ENCODE results near the gene DHRS1.

DHRS1 gene

DNA sequence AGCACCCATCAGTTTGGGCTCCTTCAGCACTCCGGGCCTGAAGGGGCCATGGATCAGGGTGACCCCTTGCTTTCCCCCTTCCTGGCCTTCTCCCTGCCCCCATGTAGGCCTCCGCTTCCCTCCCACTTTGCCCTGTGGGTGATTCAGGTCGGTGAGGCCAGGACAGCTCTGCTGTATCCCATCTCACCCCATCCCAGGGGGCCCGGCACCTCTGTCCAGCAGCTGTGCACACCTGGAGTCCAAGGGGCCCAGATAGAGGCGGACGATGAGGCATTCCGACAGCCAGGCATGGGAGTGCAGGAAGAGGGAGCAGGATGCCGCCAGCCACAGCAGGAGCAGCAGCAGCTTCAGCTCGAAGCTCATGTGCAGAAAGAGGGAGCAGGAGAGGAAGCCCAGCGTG lies 23.1 kb upstream of the DHRS1 start:
- Histone ChIP-seq H3K4me3 (no peak overlapping the region), H3K36me3 (replicated peaks) (no peaks in the 10 kb centered on the region), H3K27me3 (ENCODE audit: low read depth) (0 out of 2 replicates have a peak, but pooled peaks cover 2% of the 10 kb centered on the region), H3K4me1 (no peaks in the 10 kb centered on the region), H3K9me3 (no peaks in the 10 kb centered on the region)
- no peak for DNase-seq (ENCODE audit: low spot score in 2 of 2)
- in situ Hi-C loops (cut with MboI; ENCODE audit: low sequenced_read_pairs): no loop called here

DNA sequence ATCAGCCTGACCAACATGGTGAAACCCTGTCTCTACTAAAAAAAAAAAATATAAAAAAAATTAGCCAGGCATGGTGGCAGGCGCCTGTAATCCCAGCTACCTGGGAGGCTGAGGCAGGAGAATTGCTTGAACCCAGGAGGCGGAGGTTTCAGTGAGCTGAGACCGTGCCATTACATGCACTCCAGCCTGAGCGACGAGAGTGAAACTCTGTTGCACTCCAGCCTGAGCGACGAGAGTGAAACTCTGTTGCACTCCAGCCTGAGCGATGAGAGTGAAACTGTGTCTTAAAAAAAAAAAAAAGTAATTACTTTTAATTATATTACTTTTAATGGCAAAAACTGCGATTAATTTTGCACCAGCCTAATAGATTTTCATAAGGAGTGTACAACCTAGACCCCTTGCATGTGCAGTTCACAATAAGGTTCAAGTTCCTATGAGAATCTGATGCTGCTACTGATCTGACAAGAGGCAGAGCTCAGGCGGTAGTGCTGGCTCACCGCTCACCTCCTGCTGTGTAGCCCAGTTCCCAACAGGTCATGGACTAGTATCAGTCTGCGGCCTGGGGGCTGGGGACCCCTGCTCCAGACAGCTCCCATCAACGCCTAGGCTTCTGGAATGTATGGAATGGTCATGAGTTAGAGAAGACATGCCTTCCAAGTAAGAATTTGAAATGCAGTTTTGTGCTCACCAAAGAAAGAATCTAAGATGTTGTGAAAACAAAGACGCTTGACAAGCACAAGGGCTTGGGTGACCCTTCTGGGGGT lies 21.8 kb upstream of the DHRS1 start:
- Histone ChIP-seq H3K36me3 (replicated peaks) (no peaks in the 10 kb centered on the region), H3K4me3 (no peak overlapping the region), H3K9me3 (no peaks in the 10 kb centered on the region), H3K4me1 (no peaks in the 10 kb centered on the region), H3K27me3 (ENCODE audit: low read depth) (0 out of 2 replicates have a peak, but pooled peaks cover 2% of the 10 kb centered on the region)
- in situ Hi-C loops (cut with MboI; ENCODE audit: low sequenced_read_pairs): no loop called here
- no peak for DNase-seq (ENCODE audit: low spot score in 2 of 2)

DNA sequence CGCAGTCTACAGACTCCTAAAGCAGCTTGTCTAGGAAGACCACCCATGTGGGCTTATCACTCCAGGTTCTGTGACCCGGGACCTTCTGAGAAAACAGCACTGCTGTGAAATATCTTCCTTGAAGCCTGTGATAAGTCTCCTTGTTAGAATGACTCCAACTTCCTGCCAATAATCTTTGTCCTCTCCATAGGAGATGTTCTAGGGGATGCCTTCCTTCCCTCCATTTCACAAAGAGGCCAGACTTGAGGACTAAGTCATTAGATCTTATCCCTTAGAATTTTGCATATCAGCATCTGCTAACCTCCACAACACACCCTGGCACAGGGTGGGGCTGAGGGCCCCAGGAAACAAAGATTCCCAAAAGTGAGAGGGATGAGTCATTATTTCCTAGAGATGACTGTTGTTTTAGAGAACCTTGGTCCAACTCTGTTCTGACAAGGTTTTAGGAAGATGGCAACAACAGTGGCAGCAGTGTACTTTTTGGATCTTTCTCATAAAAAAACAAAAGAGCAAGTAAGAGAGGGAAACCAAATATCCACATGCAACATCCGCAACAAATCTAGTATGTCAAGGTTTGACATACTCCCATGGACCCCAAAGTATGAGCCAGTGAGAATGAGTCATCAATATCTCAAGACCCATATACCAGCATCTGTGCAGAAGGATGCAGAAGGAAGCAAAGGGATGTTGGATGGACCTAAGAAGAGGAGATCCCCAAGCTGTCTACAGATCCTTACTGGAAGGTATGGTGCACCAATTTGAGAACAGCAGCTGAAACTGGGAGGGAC lies 17.8 kb upstream of the DHRS1 start:
- Histone ChIP-seq H3K9me3 (no peaks in the 10 kb centered on the region), H3K4me1 (no peaks in the 10 kb centered on the region), H3K27me3 (ENCODE audit: low read depth) (no peaks in the 10 kb centered on the region), H3K4me3 (no peak overlapping the region), H3K36me3 (replicated peaks) (no peaks in the 10 kb centered on the region)
- in situ Hi-C loops (cut with MboI; ENCODE audit: low sequenced_read_pairs): no loop called here
- no peak for DNase-seq (ENCODE audit: low spot score in 2 of 2)

DNA sequence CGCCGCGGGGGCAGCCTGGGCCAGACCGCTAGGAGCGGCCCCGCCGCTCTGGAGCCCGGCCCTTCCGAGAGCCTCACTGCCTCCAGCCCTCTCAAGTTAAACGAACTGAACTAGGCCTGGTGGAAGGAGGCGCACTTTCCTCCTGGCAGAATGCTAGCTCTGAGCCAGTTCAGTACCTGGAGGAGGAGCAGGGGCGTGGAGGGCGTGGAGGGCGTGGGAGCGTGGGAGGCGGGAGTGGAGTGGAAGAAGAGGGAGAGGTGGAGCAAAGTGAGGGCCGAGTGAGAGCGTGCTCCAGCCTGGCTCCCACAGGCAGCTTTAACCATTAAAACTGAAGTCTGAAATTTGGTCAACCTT lies 17.0 kb upstream of the DHRS1 start:
- no peak for DNase-seq (ENCODE audit: low spot score in 2 of 2)
- no peak overlapping the region for H3K4me3 ChIP-seq
- H3K36me3 ChIP-seq (replicated peaks): 0 out of 2 replicates have a peak, but pooled peaks cover 3% of the 10 kb centered on the region
- no peaks in the 10 kb centered on the region for H3K9me3 ChIP-seq
- H3K4me1 ChIP-seq: no peaks in the 10 kb centered on the region
- no peaks in the 10 kb centered on the region for H3K27me3 ChIP-seq (ENCODE audit: low read depth)
- in situ Hi-C loops (cut with MboI; ENCODE audit: low sequenced_read_pairs): no loop called here

DNA sequence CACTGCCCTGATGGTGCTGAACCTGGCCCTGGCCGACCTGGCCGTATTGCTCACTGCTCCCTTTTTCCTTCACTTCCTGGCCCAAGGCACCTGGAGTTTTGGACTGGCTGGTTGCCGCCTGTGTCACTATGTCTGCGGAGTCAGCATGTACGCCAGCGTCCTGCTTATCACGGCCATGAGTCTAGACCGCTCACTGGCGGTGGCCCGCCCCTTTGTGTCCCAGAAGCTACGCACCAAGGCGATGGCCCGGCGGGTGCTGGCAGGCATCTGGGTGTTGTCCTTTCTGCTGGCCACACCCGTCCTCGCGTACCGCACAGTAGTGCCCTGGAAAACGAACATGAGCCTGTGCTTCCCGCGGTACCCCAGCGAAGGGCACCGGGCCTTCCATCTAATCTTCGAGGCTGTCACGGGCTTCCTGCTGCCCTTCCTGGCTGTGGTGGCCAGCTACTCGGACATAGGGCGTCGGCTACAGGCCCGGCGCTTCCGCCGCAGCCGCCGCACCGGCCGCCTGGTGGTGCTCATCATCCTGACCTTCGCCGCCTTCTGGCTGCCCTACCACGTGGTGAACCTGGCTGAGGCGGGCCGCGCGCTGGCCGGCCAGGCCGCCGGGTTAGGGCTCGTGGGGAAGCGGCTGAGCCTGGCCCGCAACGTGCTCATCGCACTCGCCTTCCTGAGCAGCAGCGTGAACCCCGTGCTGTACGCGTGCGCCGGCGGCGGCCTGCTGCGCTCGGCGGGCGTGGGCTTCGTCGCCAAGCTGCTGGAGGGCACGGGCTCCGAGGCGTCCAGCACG lies 16.4 kb upstream of the DHRS1 start:
- H3K9me3 ChIP-seq: no peaks in the 10 kb centered on the region
- H3K36me3 ChIP-seq (replicated peaks): peaks cover 3% of the 10 kb centered on the region; the same call in 1 of the 2 replicates
- no peaks in the 10 kb centered on the region for H3K27me3 ChIP-seq (ENCODE audit: low read depth)
- no peak overlapping the region for H3K4me3 ChIP-seq
- in situ Hi-C loops (cut with MboI; ENCODE audit: low sequenced_read_pairs): no loop called here
- H3K4me1 ChIP-seq: no peaks in the 10 kb centered on the region
- DNase-seq (ENCODE audit: low spot score in 2 of 2): no peak

DNA sequence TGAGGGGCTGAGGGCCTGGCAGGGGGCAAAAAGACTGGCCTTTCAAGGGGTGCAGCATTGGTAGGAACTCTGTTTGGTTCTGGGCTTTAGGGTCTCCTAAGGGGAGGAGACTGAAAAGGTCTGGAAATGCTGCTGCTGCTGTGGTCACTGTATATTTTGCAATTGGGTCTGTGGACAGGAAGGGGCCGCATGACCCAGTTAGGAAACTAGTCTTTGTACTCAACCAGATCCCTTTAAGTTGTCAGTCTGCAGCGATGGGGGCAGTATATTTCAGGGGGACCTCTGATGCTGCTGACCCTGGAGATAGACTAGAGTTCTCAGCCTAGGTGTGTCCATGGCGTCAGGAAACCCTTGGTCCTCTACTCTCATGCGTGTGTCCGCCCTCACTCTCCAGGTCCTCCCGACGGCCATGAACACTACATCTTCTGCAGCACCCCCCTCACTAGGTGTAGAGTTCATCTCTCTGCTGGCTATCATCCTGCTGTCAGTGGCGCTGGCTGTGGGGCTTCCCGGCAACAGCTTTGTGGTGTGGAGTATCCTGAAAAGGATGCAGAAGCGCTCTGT lies 15.7 kb upstream of the DHRS1 start:
- in situ Hi-C loops (cut with MboI; ENCODE audit: low sequenced_read_pairs): no loop called here
- no peak for DNase-seq (ENCODE audit: low spot score in 2 of 2)
- Histone ChIP-seq H3K9me3 (no peaks in the 10 kb centered on the region), H3K4me3 (no peak overlapping the region), H3K36me3 (replicated peaks) (peaks cover 3% of the 10 kb centered on the region; the same call in 1 of the 2 replicates), H3K27me3 (ENCODE audit: low read depth) (no peaks in the 10 kb centered on the region), H3K4me1 (no peaks in the 10 kb centered on the region)

DNA sequence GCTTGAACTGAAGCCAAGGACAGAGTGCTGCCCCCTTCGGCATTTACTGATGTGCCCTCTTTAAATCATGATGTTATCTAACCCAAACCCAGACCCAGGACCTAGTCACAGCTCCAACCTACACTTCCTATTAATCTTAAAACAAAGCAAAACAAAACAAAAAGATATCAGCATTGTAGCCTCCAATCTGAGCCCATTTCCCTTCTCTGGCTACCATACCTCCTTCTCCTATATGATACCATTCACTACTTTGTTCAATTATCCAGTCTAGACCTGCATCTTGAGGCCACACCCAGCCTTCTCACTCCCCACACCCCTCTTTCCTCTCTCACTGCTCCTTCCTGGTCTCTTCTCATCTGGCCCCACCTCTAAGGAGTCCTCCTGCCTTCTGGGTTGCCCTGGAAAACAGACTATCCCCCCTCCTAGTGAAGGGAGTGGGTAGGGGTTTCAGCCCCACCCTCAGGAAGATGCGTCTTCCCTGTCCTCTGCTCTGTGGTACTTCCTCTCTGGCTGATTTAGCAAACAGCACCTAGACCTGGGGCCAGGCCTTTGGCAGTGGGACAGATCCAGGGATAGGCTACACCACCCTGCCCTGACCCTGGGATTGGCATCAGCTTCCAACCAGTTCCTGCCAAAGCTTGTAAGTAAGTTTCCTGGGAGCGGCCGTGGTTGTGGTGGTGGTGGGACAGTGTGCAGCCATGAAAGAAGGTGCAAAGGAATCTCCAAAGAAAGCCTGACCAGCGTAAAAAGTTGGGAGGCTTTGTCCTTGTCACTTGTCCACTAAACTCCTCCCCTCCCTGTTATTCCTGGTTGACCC lies 15.0 kb upstream of the DHRS1 start:
- in situ Hi-C loops (cut with MboI; ENCODE audit: low sequenced_read_pairs): no loop called here
- H3K4me3 ChIP-seq: no peak overlapping the region

DNA sequence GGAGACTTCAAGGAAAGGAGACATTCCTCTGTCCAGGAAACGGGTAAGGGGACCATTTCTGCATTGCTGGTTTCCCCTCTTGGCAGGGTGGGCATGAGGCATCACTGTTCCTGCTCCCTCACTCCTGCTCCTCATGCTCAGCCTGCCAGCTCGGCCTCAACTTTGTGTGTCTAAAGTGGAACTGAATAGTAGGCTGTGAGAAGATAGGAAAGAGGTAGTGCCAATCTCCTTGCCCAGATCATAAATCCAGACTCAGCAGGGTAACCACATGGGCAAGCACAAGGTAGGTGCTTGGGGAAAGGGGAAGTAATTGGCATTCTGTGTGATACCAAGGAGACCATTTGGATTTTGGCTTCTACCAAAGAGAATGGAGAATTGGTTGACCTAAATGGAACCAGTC lies 14.3 kb upstream of the DHRS1 start:
- no peak overlapping the region for H3K4me3 ChIP-seq
- H3K4me1 ChIP-seq: no peaks in the 10 kb centered on the region
- H3K27me3 ChIP-seq (ENCODE audit: low read depth): no peaks in the 10 kb centered on the region
- DNase-seq (ENCODE audit: low spot score in 2 of 2): no peak
- in situ Hi-C loops (cut with MboI; ENCODE audit: low sequenced_read_pairs): no loop called here
- no peaks in the 10 kb centered on the region for H3K9me3 ChIP-seq
- peaks cover 8% of the 10 kb centered on the region for H3K36me3 ChIP-seq (replicated peaks)

More for the DNA sequence above, 15.0 kb upstream of the DHRS1 start:
- no peaks in the 10 kb centered on the region for H3K27me3 ChIP-seq (ENCODE audit: low read depth)
- no peaks in the 10 kb centered on the region for H3K9me3 ChIP-seq
- H3K4me1 ChIP-seq: no peaks in the 10 kb centered on the region
- H3K36me3 ChIP-seq (replicated peaks): peaks cover 3% of the 10 kb centered on the region
- DNase-seq (ENCODE audit: low spot score in 2 of 2): no peak

DNA sequence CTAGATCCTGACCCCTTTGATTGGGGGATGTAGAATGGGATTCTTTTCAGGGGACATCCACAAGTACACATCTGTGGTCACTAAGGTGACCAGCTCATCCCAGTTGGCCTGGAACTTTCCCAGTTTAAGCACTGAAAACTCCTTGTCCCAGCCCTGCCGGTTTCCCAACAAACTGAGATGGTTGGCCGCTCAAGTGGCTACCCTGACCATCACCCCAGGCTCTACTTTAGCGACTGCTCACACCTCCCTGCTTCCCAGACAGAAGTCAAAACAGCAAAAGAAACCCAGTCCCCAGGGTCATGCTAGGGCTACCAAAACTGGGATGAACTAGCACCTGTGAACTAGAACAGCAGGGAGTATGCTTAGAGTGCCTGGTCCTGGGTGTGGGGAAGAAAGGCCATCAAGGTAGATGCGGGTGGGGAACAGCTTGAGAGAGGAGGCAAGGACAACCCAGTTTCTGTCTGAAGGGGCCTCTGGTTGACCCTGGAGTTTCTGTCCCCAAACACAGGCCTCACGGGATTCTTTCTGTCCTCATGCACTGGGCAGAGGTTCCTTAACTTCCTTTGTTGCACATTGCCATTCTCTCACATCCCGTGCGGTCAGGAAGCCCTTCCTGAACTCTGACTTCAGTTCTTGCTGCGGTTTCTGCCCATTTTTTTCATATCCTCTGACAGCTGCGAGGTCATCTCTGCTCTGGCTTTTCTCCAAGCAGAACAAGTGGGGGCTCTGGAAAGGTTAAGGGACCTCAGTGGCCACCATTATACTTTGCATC lies 13.3 kb upstream of the DHRS1 start:
- Histone ChIP-seq H3K4me1 (no peaks in the 10 kb centered on the region), H3K27me3 (ENCODE audit: low read depth) (no peaks in the 10 kb centered on the region), H3K9me3 (no peaks in the 10 kb centered on the region), H3K4me3 (no peak overlapping the region), H3K36me3 (replicated peaks) (peaks cover 15% of the 10 kb centered on the region)
- in situ Hi-C loops (cut with MboI; ENCODE audit: low sequenced_read_pairs): no loop called here
- no peak for DNase-seq (ENCODE audit: low spot score in 2 of 2)

DNA sequence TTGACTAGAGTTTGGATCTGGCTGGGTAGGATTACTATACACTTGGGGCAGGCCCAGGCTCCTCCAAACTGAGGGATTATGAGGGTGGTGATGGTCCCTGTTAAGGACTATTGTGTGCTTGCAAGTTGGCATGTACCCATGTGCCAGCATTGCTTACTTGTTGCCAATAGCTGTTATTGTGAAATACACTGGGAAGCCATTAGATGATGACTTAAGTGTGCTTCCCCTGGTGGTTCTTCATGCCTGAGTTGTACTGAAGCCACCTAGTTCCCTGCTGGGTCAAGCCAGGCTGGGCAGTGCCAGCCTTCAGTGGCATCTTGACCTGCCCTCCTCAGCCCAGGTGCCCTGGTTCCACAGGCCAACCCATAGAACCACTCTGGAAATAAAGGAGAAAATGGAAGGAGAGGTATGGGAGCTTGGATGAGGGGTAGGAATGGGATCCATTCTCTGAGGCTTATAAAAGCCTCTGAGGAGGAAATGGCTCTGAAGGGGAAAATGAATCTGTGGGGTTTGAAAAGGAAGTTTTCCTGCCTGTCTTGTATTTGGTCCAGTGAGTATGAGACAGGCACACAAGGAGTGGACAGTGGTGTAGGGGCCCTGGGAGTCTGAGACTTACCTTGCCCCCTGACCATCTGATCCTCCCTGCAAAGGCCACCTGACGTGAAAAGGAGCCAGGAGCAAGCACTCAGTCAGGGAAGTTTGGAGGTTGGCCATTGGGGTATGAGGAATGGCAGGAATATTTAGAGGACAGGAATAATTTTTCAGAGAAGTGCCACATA lies 12.4 kb upstream of the DHRS1 start:
- Histone ChIP-seq H3K9me3 (no peaks in the 10 kb centered on the region), H3K27me3 (ENCODE audit: low read depth) (no peaks in the 10 kb centered on the region), H3K4me3 (no peak overlapping the region), H3K36me3 (replicated peaks) (peaks cover 15% of the 10 kb centered on the region), H3K4me1 (no peaks in the 10 kb centered on the region)
- in situ Hi-C loops (cut with MboI; ENCODE audit: low sequenced_read_pairs): no loop called here
- no peak for DNase-seq (ENCODE audit: low spot score in 2 of 2)

DNA sequence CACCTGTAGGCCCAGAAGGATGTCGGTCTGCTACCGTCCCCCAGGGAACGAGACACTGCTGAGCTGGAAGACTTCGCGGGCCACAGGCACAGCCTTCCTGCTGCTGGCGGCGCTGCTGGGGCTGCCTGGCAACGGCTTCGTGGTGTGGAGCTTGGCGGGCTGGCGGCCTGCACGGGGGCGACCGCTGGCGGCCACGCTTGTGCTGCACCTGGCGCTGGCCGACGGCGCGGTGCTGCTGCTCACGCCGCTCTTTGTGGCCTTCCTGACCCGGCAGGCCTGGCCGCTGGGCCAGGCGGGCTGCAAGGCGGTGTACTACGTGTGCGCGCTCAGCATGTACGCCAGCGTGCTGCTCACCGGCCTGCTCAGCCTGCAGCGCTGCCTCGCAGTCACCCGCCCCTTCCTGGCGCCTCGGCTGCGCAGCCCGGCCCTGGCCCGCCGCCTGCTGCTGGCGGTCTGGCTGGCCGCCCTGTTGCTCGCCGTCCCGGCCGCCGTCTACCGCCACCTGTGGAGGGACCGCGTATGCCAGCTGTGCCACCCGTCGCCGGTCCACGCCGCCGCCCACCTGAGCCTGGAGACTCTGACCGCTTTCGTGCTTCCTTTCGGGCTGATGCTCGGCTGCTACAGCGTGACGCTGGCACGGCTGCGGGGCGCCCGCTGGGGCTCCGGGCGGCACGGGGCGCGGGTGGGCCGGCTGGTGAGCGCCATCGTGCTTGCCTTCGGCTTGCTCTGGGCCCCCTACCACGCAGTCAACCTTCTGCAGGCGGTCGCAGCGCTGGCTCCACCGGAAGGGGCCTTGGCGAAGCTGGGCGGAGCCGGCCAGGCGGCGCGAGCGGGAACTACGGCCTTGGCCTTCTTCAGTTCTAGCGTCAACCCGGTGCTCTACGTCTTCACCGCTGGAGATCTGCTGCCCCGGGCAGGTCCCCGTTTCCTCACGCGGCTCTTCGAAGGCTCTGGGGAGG lies 11.3 kb upstream of the DHRS1 start, which contains the start of gene LTB4R:
Gene LTB4R (plus strand): TSS at position 857 of the 959 bp plus-strand sequence. CDS start 4,150 bp downstream, outside the sequence.
- no peak within 1 kb of the TSS for H3K4me3 ChIP-seq
- H3K36me3 ChIP-seq (replicated peaks): peaks cover 23% of the 10 kb centered on the region
- H3K9me3 ChIP-seq: no peaks in the 10 kb centered on the region
- H3K4me1 ChIP-seq: no peaks in the 10 kb centered on the region
- DNase-seq (ENCODE audit: low spot score in 2 of 2): no peak
- H3K27me3 ChIP-seq (ENCODE audit: low read depth): no peaks in the 10 kb centered on the region
- in situ Hi-C loops (cut with MboI; ENCODE audit: low sequenced_read_pairs): no loop called here
